ENCODE data around the gene SLC22A2.

GRCh38 chr6:160178271-160178670, 80.3 kb downstream of the SLC22A2 start:
- TF ChIP-seq, protein P1, sequence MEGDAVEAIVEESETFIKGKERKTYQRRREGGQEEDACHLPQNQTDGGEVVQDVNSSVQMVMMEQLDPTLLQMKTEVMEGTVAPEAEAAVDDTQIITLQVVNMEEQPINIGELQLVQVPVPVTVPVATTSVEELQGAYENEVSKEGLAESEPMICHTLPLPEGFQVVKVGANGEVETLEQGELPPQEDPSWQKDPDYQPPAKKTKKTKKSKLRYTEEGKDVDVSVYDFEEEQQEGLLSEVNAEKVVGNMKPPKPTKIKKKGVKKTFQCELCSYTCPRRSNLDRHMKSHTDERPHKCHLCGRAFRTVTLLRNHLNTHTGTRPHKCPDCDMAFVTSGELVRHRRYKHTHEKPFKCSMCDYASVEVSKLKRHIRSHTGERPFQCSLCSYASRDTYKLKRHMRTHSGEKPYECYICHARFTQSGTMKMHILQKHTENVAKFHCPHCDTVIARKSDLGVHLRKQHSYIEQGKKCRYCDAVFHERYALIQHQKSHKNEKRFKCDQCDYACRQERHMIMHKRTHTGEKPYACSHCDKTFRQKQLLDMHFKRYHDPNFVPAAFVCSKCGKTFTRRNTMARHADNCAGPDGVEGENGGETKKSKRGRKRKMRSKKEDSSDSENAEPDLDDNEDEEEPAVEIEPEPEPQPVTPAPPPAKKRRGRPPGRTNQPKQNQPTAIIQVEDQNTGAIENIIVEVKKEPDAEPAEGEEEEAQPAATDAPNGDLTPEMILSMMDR (IDR thresholded peaks at IDR 0.05; ENCODE audit: extremely low read depth in 1 of 2, insufficient read depth in 1 of 2, low read depth in 1 of 2, low read length in 2 of 2): no peak
- no peak for TF ChIP-seq GATA2 (IDR thresholded peaks at IDR 0.05; ENCODE audit: insufficient read depth, insufficient read length, low read depth, low read length)
- no peak for TF ChIP-seq POLR2AphosphoS5 (IDR thresholded peaks at IDR 0.05; ENCODE audit: insufficient read depth, low read depth, low read length)
- no peak for TF ChIP-seq EZH2 (IDR thresholded peaks at IDR 0.05; ENCODE audit: borderline replicate concordance, low read depth, low read length, severe bottlenecking)
- TF ChIP-seq, protein P2, sequence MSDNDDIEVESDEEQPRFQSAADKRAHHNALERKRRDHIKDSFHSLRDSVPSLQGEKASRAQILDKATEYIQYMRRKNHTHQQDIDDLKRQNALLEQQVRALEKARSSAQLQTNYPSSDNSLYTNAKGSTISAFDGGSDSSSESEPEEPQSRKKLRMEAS (IDR thresholded peaks at IDR 0.05; ENCODE audit: insufficient read depth, insufficient read length): no peak
- no peak for TF ChIP-seq POLR2A (IDR thresholded peaks at IDR 0.05; ENCODE audit: low read depth, low read length)
- TF ChIP-seq MYC (IDR thresholded peaks at IDR 0.05; ENCODE audit: low read depth, low read length): no peak
- no peak for TF ChIP-seq FOS (IDR thresholded peaks at IDR 0.05; ENCODE audit: borderline replicate concordance, insufficient read depth, low read length)
- no peak for TF ChIP-seq JUN (IDR thresholded peaks at IDR 0.05; ENCODE audit: borderline replicate concordance, insufficient read depth, insufficient read length, low read depth)

Measured in endothelial cell of umbilical vein (primary cell).